Progenitor cell of endocrine pancreas (in vitro differentiated cells): ENCODE data around the gene ARRDC1. TPM values are rescaled to one million over a fixed set of nuclear protein-coding genes. Genes with fewer than 3 reads are reported as not detected.

Experiments
- DNase-seq: peaks from one replicate; pipeline ENCODE4 v3.0.0; 2021; ENCODE audit warnings: low spot score; ENCODE audit not compliant: unreplicated experiment
- H3K27ac Mint-ChIP-seq: 2 replicates; pipeline ENCODE4 v1.8.0; 2021; ENCODE audit warnings: mild to moderate bottlenecking, moderate library complexity, mixed read lengths
- H3K27me3 Mint-ChIP-seq: 2 replicates; pipeline ENCODE4 v1.8.0; 2021; ENCODE audit warnings: mixed read lengths
- H3K36me3 Mint-ChIP-seq: 2 replicates; pipeline ENCODE4 v1.8.0; 2022; ENCODE audit warnings: mixed read lengths; ENCODE audit not compliant: insufficient read depth
- H3K4me1 Mint-ChIP-seq: 2 replicates; pipeline ENCODE4 v1.8.0; 2021; ENCODE audit warnings: low read depth, mixed read lengths
- H3K4me3 Mint-ChIP-seq: 2 replicates; pipeline ENCODE4 v1.8.0; 2021; ENCODE audit warnings: low read depth, mild to moderate bottlenecking, moderate library complexity, mixed read lengths
- H3K9me3 Mint-ChIP-seq: 2 replicates; pipeline ENCODE4 v1.8.0; 2021; ENCODE audit warnings: low read depth, mixed read lengths
- CTCF ChIP-seq: fragments of 200-600 bp; sonication (generic); IDR thresholded peaks from one replicate; pipeline ENCODE4 v1.5.0; 2021; ENCODE audit warnings: antibody characterized with exemption, mild to moderate bottlenecking; ENCODE audit not compliant: unreplicated experiment
- total RNA-seq: library from RNA; stranded (reverse); gene quantifications from 2 replicates; pipeline ENCODE4 v1.2.1, GENCODE V29; 2021

Gene ARRDC1
- total RNA-seq, 1 donor from 2014 or later = 74.9 TPM

DNA sequence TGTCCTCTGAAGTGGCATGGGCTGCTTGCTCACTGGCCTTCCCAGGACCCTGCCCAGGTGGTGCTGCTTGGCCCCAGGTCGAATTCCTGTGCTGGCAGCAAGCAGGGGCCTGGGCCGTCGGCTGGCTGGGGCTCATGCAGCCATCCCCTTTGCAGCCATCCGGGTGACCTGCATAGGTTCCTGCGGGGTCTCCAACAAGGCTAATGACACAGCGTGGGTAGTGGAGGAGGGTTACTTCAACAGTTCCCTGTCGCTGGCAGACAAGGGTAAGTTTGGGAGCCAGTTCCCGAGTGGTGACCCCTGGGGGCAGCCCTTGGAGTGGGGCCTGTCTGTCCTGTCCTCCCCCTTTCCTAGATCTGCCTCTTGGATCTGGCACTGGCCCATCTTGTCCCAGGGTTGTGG, 7.3 kb downstream of the ARRDC1 start:
- no peak overlapping the region for H3K4me3 Mint-ChIP-seq
- H3K4me1 Mint-ChIP-seq = peaks cover 15% of the 10 kb centered on the region

DNA sequence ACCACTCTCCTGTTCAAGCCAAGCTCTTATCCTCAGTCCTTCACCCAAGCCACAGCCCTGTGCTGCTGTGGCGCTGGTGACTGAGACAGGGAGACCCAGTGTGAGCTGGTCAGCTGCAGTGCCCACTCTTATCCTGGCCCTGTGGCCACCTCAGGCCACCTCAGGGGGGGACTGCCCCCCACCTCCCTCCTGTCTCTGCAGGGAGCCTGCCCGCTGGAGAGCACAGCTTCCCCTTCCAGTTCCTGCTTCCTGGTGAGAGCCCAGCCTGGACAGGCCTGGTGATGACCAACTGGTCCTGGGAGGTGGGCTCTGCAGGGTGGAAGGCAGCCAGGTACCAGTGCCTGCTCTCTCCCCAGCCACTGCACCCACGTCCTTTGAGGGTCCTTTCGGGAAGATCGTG, 7.8 kb downstream of the ARRDC1 start:
- peaks cover 18% of the 10 kb centered on the region for H3K4me1 Mint-ChIP-seq
- no peak overlapping the region for H3K4me3 Mint-ChIP-seq
- no peaks in the 10 kb centered on the region for H3K27me3 Mint-ChIP-seq
- H3K27ac Mint-ChIP-seq = peak overlapping the region; percentile 79
- no peak for TF ChIP-seq CTCF
- peaks cover 2% of the 10 kb centered on the region for H3K36me3 Mint-ChIP-seq
- no peaks in the 10 kb centered on the region for H3K9me3 Mint-ChIP-seq
- DNase-seq = no peak

More for the DNA sequence above, 7.3 kb downstream of the ARRDC1 start:
- Mint-ChIP-seq H3K9me3 (no peaks in the 10 kb centered on the region), H3K27ac (peak overlapping the region; percentile 79), H3K36me3 (peaks cover 2% of the 10 kb centered on the region), H3K27me3 (no peaks in the 10 kb centered on the region)
- TF ChIP-seq CTCF = no peak
- no peak for DNase-seq

DNA sequence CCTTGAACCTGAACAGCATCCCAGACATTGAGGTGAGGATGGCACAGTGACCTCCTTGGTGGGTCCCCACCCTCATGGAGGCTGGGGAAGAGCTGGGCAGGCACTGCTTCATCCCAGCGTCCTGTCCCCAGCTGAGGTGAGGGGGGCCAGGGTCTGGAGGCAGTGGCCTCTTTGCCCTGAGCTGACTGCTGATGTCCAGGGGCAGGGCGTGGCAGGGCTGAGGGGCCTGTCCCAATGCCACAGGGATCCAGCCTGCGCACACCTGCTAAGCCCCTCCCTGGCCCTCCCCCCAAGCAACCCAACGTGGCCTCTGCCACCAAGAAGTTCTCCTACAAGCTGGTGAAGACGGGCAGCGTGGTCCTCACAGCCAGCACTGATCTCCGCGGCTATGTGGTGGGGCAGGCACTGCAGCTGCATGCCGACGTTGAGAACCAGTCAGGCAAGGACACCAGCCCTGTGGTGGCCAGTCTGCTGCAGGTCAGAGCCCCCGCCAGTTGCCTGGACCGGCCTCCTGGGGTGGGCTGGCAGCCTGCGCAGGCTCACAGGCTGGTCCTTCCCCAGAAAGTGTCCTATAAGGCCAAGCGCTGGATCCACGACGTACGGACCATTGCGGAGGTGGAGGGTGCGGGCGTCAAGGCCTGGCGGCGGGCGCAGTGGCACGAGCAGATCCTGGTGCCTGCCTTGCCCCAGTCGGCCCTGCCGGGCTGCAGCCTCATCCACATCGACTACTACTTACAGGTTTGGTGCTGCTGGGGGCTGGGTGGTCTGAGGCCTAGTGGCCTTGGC, 8.4 kb downstream of the ARRDC1 start:
- H3K4me1 Mint-ChIP-seq = peaks cover 18% of the 10 kb centered on the region
- no peak overlapping the region for H3K4me3 Mint-ChIP-seq
- H3K27me3 Mint-ChIP-seq = no peaks in the 10 kb centered on the region
- TF ChIP-seq CTCF = no peak
- no peaks in the 10 kb centered on the region for H3K9me3 Mint-ChIP-seq
- peak overlapping the region; percentile 77 for H3K27ac Mint-ChIP-seq
- DNase-seq = no peak
- H3K36me3 Mint-ChIP-seq = peaks cover 2% of the 10 kb centered on the region

DNA sequence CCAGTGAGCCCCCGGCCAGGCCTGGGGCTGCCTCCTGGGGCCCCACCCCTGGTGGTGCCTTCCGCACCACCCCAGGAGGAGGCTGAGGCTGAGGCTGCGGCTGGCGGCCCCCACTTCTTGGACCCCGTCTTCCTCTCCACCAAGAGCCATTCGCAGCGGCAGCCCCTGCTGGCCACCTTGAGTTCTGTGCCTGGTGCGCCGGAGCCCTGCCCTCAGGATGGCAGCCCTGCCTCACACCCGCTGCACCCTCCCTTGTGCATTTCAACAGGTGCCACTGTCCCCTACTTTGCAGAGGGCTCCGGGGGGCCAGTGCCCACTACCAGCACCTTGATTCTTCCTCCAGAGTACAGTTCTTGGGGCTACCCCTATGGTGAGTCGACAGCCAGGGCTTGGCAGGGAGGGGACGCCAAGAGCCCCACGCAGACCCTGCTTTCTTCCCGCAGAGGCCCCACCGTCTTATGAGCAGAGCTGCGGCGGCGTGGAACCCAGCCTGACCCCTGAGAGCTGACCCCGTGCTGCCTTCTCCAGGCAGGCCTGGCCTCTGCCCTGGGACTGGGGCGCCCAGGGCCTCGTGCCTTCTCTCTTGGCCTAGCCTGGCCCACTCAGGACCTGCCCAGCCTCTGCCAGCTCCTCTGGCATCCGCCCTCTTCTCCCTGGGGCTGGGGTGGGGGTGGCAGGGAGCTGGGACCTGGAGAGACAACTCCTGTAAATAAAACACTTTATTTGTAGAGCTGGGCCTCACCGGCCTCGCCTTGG, 9.3 kb downstream of the ARRDC1 start:
- peaks cover 21% of the 10 kb centered on the region for H3K4me1 Mint-ChIP-seq
- DNase-seq = no peak
- no peak for TF ChIP-seq CTCF
- no peaks in the 10 kb centered on the region for H3K9me3 Mint-ChIP-seq
- H3K4me3 Mint-ChIP-seq = no peak overlapping the region
- peaks cover 2% of the 10 kb centered on the region for H3K36me3 Mint-ChIP-seq
- no peaks in the 10 kb centered on the region for H3K27me3 Mint-ChIP-seq
- peak overlapping the region; percentile 13 for H3K27ac Mint-ChIP-seq

DNA sequence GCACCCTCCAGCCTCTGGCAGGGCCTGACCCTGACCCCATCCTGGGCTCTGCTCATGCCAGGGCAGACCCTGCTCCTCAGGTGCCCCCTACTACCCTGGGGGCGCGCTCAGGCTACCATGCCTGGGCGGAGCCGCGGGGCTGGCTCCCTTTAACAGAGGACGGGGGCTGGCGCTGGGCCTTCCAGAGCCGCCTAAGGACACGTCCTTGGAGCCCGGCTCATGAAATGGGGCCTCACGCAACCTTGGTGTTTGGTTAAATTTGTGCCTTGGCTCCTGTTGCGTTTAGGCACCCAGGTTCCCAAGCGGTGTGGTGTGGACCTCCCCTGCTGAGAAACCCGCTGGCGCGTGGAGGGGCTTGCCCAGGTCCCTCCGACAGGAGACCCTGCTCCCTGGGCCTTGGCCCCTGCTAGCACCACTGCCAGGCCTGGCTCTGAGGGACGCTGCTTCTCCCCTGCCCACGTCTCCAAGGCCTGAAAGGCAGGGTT, 9.9 kb downstream of the ARRDC1 start:
- H3K4me3 Mint-ChIP-seq = no peak overlapping the region
- no peak for DNase-seq
- peaks cover 24% of the 10 kb centered on the region for H3K4me1 Mint-ChIP-seq
- no peaks in the 10 kb centered on the region for H3K27me3 Mint-ChIP-seq
- no peak overlapping the region for H3K27ac Mint-ChIP-seq
- H3K36me3 Mint-ChIP-seq = peaks cover 4% of the 10 kb centered on the region
- no peak for TF ChIP-seq CTCF
- H3K9me3 Mint-ChIP-seq = no peaks in the 10 kb centered on the region
